DND-41 (cell line): Measurements from ENCODE around the gene SYNE1.

ENCODE experiments used
- EZH2 ChIP-seq: IDR thresholded peaks from 3 replicates; pipeline ENCODE4 v1.6.1; 2012; ENCODE audit warnings: borderline replicate concordance, low read depth, mild to moderate bottlenecking, moderate library complexity, low read length, inconsistent platforms; ENCODE audit not compliant: severe bottlenecking
- TF ChIP-seq, protein P1 (sequence below): IDR thresholded peaks from 2 replicates; pipeline ENCODE4 v1.5.1; 2012; ENCODE audit warnings: borderline replicate concordance, low read length, moderate library complexity, mild to moderate bottlenecking; ENCODE audit not compliant: poor library complexity, severe bottlenecking; ENCODE audit errors: extremely low read depth

DNA sequence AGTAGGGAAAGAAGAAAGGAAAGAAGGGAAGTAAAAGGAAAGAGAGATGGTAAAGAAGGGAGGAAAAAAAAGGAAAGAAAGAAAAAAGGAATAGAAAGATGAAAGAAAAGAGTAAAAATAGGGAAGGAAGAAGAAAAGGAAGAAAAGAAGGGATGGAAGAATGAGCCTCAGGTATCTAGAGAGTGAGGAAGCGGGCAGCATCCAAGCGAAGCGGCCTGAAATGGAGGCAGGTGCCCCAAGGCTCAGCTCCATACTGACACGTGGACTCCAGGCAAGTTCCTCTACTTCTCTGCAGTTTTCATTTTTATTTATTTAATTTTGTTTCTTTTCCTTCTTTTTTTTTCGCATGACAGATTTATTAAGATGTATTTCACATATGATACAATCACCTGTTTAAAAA is 456.6 kb downstream of the SYNE1 start:
- TF ChIP-seq, protein P1, sequence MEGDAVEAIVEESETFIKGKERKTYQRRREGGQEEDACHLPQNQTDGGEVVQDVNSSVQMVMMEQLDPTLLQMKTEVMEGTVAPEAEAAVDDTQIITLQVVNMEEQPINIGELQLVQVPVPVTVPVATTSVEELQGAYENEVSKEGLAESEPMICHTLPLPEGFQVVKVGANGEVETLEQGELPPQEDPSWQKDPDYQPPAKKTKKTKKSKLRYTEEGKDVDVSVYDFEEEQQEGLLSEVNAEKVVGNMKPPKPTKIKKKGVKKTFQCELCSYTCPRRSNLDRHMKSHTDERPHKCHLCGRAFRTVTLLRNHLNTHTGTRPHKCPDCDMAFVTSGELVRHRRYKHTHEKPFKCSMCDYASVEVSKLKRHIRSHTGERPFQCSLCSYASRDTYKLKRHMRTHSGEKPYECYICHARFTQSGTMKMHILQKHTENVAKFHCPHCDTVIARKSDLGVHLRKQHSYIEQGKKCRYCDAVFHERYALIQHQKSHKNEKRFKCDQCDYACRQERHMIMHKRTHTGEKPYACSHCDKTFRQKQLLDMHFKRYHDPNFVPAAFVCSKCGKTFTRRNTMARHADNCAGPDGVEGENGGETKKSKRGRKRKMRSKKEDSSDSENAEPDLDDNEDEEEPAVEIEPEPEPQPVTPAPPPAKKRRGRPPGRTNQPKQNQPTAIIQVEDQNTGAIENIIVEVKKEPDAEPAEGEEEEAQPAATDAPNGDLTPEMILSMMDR = no peak
- TF ChIP-seq EZH2 = no peak
